ENCODE results near the gene HSPB9. TPM values are rescaled to one million over a fixed set of nuclear protein-coding genes. Genes with fewer than 3 reads are reported as not detected.

The HSPB9 gene
- total and polyA plus RNA-seq, 2 donors from 2014 or later, result 0.99 TPM; not detected in 1

DNA sequence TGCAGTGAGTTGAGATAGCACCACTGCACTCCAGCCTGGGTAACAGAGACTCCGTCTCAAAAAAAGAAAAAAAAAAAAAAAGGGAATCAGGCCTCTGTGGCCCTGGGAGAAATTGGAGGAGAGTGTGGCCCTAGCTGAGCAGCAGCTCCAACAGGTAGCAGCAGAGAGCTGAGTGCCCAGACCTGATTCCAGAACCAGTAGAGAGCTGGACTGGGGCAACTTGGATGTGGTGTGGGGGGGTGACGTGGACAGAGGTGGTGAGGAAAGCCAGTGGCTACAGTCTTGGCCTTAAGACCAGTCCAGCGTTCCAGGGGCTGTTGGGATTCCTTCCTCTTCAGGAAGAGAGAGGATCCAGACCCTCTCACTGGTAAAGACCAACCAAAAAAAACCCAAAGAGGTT is 1.7 kb downstream of the HSPB9 start:
- DNase-seq (no peak), FAIRE-seq (no peak)
- intact Hi-C loops (cut with DNase I), result no loop called here
- H3K27me3 ChIP-seq (ENCODE audit: control insufficient read depth, insufficient read depth, low read length), result no peaks in the 10 kb centered on the region
- no peak overlapping the region for H3K27ac ChIP-seq (ENCODE audit: low read depth in 2 of 2, low read length in 2 of 2)
- H3K9me3 ChIP-seq (ENCODE audit: control insufficient read depth in 2 of 3, insufficient read depth in 1 of 3, low read length in 3 of 3), result no peaks in the 10 kb centered on the region
- peaks cover 4 to 43% (median 23%) of the 10 kb centered on the region in 3 donors for H3K36me3 ChIP-seq (ENCODE audit: control insufficient read depth in 2 of 3, insufficient read depth in 3 of 3, low read length in 3 of 3)
- peaks cover 0 to 17% (median 11%) of the 10 kb centered on the region in 3 donors for H3K4me1 ChIP-seq (ENCODE audit: control insufficient read depth in 2 of 3, insufficient read depth in 2 of 3, low read depth in 1 of 3, low read length in 3 of 3)
- TF ChIP-seq CTCF (IDR thresholded peaks at IDR 0.05; ENCODE audit: borderline replicate concordance, extremely low read depth, insufficient read depth), result no peak
- H3K4me3 ChIP-seq (ENCODE audit: low read length in 3 of 3), result no peak overlapping the region
- H3K9ac ChIP-seq (ENCODE audit: low read length in 3 of 3), result peak overlapping the region in 1 of 3 donors; percentile 7

DNA sequence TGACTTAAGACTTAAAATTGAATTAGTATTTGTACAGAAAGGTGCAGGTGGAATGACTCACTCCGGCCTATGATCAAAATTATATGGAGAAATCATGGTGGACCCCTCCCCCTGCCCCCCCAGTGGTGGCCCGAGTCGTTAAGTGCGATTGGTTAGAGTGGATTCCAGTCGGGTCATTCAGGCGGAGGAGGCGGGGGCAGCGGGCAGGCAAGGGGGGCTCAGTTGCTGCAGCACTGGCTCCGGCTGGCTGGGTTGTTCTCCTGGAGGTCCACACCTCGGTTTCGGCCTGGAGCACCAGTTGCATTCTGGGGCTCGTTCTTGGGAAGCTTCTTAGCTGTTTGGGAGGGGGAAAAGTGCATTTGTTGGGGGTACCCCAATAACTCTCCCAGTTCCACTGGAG is 3.0 kb downstream of the HSPB9 start:
- Histone ChIP-seq H3K36me3 (ENCODE audit: control insufficient read depth in 2 of 3, insufficient read depth in 3 of 3, low read length in 3 of 3) (peaks cover 4 to 54% (median 30%) of the 10 kb centered on the region in 3 donors), H3K27me3 (ENCODE audit: control insufficient read depth, insufficient read depth, low read length) (no peaks in the 10 kb centered on the region), H3K9ac (ENCODE audit: low read length in 3 of 3) (no peak overlapping the region), H3K9me3 (ENCODE audit: control insufficient read depth in 2 of 3, insufficient read depth in 1 of 3, low read length in 3 of 3) (no peaks in the 10 kb centered on the region), H3K4me1 (ENCODE audit: control insufficient read depth in 2 of 3, insufficient read depth in 2 of 3, low read depth in 1 of 3, low read length in 3 of 3) (peaks cover 0 to 24% (median 23%) of the 10 kb centered on the region in 3 donors), H3K27ac (ENCODE audit: low read depth in 2 of 2, low read length in 2 of 2) (no peak overlapping the region), H3K4me3 (ENCODE audit: low read length in 3 of 3) (no peak overlapping the region)
- no peak for TF ChIP-seq CTCF (IDR thresholded peaks at IDR 0.05; ENCODE audit: borderline replicate concordance, extremely low read depth, insufficient read depth)
- FAIRE-seq (no peak), DNase-seq (no peak)
- intact Hi-C loops (cut with DNase I), result no loop called here

- FAIRE-seq, result no peak
- TF ChIP-seq CTCF (IDR thresholded peaks at IDR 0.05; ENCODE audit: borderline replicate concordance, extremely low read depth, insufficient read depth), result no peak
- H3K9me3 ChIP-seq (ENCODE audit: control insufficient read depth in 2 of 3, insufficient read depth in 1 of 3, low read length in 3 of 3), result no peaks in the 10 kb centered on the region
- intact Hi-C loops (cut with DNase I), result no loop called here
- no peak for DNase-seq
- no peaks in the 10 kb centered on the region for H3K27me3 ChIP-seq (ENCODE audit: control insufficient read depth, insufficient read depth, low read length)
- peaks cover 0 to 34% (median 29%) of the 10 kb centered on the region in 3 donors for H3K4me1 ChIP-seq (ENCODE audit: control insufficient read depth in 2 of 3, insufficient read depth in 2 of 3, low read depth in 1 of 3, low read length in 3 of 3)
- no peak overlapping the region for H3K9ac ChIP-seq (ENCODE audit: low read length in 3 of 3)
- H3K36me3 ChIP-seq (ENCODE audit: control insufficient read depth in 2 of 3, insufficient read depth in 3 of 3, low read length in 3 of 3), result peaks cover 4 to 54% (median 30%) of the 10 kb centered on the region in 3 donors
- H3K27ac ChIP-seq (ENCODE audit: low read depth in 2 of 2, low read length in 2 of 2), result no peak overlapping the region
- H3K4me3 ChIP-seq (ENCODE audit: low read length in 3 of 3), result no peak overlapping the region
These were observed 4.2 kb downstream of the HSPB9 start for GRCh38 chr17:42126836-42127235.

DNA sequence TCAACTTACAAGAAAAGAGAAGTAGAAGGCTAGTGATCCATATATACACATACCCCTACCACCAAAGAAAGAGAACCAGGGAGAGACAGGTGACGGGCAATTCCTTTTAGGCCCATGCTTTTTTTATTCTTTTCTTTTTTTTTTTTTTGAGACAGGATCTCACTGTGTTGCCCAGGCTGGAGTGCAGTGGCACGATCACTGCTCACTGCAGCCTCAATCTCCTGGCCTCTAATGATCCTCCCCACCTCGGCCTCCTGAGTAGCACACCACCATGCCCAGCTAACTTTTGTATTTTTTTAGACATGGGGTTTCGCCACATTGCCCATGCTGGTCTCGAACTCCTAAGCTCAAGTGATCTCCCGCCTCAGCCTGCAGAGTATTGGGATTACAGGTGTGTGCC is 4.8 kb downstream of the HSPB9 start:
- DNase-seq, result no peak
- Histone ChIP-seq H3K27me3 (ENCODE audit: control insufficient read depth, insufficient read depth, low read length) (no peaks in the 10 kb centered on the region), H3K9ac (ENCODE audit: low read length in 3 of 3) (no peak overlapping the region), H3K9me3 (ENCODE audit: control insufficient read depth in 2 of 3, insufficient read depth in 1 of 3, low read length in 3 of 3) (no peaks in the 10 kb centered on the region), H3K36me3 (ENCODE audit: control insufficient read depth in 2 of 3, insufficient read depth in 3 of 3, low read length in 3 of 3) (peaks cover 4 to 54% (median 30%) of the 10 kb centered on the region in 3 donors), H3K4me3 (ENCODE audit: low read length in 3 of 3) (no peak overlapping the region), H3K4me1 (ENCODE audit: control insufficient read depth in 2 of 3, insufficient read depth in 2 of 3, low read depth in 1 of 3, low read length in 3 of 3) (peaks cover 0 to 39% (median 34%) of the 10 kb centered on the region in 3 donors), H3K27ac (ENCODE audit: low read depth in 2 of 2, low read length in 2 of 2) (no peak overlapping the region)
- intact Hi-C loops (cut with DNase I), result no loop called here
- FAIRE-seq, result no peak
- TF ChIP-seq CTCF (IDR thresholded peaks at IDR 0.05; ENCODE audit: borderline replicate concordance, extremely low read depth, insufficient read depth), result no peak

All from kidney (tissue), 14 donors.